ENCODE measurements around the gene UGT1A3.

UGT1A3 gene

DNA sequence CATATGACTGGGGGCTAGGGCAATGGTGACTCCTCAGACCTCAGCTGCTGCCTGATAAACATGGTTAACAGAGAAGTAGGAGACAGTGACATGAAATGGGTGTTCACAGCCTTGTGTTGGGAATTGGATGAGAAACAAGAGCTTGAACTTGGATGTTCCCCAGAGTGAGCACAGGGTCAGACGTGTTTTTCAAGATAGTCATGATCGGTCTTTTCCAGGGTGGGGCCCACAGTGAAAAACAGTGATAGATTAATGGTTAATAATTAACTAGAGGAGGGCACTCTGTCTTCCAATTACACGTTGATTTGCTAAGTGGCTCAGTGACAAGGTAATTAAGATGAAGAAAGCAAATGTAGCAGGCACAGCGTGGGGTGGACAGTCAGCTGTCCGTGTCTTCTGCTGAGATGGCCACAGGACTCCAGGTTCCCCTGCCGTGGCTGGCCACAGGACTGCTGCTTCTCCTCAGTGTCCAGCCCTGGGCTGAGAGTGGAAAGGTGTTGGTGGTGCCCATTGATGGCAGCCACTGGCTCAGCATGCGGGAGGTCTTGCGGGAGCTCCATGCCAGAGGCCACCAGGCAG, at the start of gene UGT1A3:
TSS of gene UGT1A3 (plus strand) at position 320 of the 579 bp plus-strand sequence. CDS start at position 405, 85 bp downstream.
- TF ChIP-seq, protein P1, sequence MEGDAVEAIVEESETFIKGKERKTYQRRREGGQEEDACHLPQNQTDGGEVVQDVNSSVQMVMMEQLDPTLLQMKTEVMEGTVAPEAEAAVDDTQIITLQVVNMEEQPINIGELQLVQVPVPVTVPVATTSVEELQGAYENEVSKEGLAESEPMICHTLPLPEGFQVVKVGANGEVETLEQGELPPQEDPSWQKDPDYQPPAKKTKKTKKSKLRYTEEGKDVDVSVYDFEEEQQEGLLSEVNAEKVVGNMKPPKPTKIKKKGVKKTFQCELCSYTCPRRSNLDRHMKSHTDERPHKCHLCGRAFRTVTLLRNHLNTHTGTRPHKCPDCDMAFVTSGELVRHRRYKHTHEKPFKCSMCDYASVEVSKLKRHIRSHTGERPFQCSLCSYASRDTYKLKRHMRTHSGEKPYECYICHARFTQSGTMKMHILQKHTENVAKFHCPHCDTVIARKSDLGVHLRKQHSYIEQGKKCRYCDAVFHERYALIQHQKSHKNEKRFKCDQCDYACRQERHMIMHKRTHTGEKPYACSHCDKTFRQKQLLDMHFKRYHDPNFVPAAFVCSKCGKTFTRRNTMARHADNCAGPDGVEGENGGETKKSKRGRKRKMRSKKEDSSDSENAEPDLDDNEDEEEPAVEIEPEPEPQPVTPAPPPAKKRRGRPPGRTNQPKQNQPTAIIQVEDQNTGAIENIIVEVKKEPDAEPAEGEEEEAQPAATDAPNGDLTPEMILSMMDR (conservative IDR thresholded peaks at IDR 0.05; ENCODE audit: low read depth, low read length): no peak
- DNase-seq (ENCODE audit: low read depth): no peak
- H3K4me3 ChIP-seq (ENCODE audit: low read depth, low read length): no peak within 1 kb of the TSS

- H3K4me3 ChIP-seq (ENCODE audit: low read depth, low read length): no peak overlapping the region
- TF ChIP-seq, protein P1 (conservative IDR thresholded peaks at IDR 0.05; ENCODE audit: low read depth, low read length): no peak
- DNase-seq (ENCODE audit: low read depth): no peak
These were observed 49.6 kb upstream of the UGT1A3 start for GRCh38 chr2:233679196-233679595.

- DNase-seq (ENCODE audit: low read depth): no peak
- no peak overlapping the region for H3K4me3 ChIP-seq (ENCODE audit: low read depth, low read length)
- TF ChIP-seq, protein P1 (conservative IDR thresholded peaks at IDR 0.05; ENCODE audit: low read depth, low read length): no peak
These were observed 48.3 kb upstream of the UGT1A3 start for GRCh38 chr2:233680361-233681045.

DNA sequence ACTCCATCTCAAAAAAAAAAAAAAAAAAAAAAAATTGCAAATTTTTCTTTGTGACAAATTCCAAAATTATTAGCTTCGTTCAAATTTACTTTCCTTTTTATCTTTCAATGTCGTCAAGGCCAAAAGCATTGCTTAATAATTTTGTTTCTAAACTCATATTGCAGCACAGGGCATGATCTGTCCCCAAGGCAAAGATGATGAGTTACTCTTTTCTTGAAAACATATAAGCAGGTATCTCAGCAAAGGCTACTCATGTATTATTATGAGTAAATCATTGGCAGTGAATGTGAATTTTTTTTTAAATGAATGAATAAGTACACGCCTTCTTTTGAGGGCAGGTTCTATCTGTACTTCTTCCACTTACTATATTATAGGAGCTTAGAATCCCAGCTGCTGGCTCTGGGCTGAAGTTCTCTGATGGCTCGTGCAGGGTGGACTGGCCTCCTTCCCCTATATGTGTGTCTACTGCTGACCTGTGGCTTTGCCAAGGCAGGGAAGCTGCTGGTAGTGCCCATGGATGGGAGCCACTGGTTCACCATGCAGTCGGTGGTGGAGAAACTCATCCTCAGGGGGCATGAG, 47.2 kb upstream of the UGT1A3 start, which contains the start of gene UGT1A7:
TSS of gene UGT1A7 (plus strand) at position 381 of the 579 bp plus-strand sequence. CDS start at position 418, 37 bp downstream.
- no peak for DNase-seq (ENCODE audit: low read depth)
- H3K4me3 ChIP-seq (ENCODE audit: low read depth, low read length): no peak within 1 kb of the TSS
- TF ChIP-seq, protein P1 (conservative IDR thresholded peaks at IDR 0.05; ENCODE audit: low read depth, low read length): no peak

GRCh38 chr2:233684640-233685039, 44.2 kb upstream of the UGT1A3 start:
- DNase-seq (ENCODE audit: low read depth): no peak
- TF ChIP-seq, protein P1 (conservative IDR thresholded peaks at IDR 0.05; ENCODE audit: low read depth, low read length): no peak
- H3K4me3 ChIP-seq (ENCODE audit: low read depth, low read length): no peak overlapping the region

DNA sequence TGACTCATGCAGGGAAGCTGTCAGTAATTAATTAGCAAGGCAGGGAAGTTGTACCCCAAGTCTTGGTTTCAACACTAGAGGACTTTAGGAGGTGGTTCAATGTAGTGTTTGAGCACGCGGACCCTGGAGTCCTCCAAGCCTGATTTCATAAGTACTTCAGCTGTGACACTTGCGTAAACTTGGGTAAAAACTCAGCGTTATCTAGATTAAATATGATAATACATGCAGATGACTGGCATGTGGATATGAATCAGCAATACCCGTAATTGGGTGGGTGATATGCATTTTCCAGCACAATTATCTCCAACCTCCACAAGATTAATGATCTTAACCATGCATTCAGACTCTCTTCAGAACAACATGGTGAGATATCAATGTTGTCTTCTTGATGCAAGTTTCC, 41.9 kb upstream of the UGT1A3 start:
- TF ChIP-seq, protein P1 (conservative IDR thresholded peaks at IDR 0.05; ENCODE audit: low read depth, low read length): no peak
- H3K4me3 ChIP-seq (ENCODE audit: low read depth, low read length): no peak overlapping the region
- DNase-seq (ENCODE audit: low read depth): no peak
